Nephron progenitor cell (in vitro differentiated cells): Measurements from ENCODE around the gene DPP3.
"Not testable (repeated sequence)": the region's sequence is repeated elsewhere in the genome, so short reads cannot be mapped to it uniquely, and the experiment has no call there.

Source experiments
- DNase-seq: peaks from one replicate; pipeline ENCODE4 v3.0.0; 2021
- H3K27ac Mint-ChIP-seq: 2 replicates; pipeline ENCODE4 v1.8.0; 2021; ENCODE audit warnings: mild to moderate bottlenecking, moderate library complexity, mixed read lengths
- H3K27me3 Mint-ChIP-seq: 2 replicates; pipeline ENCODE4 v1.8.0; 2021; ENCODE audit warnings: mild to moderate bottlenecking, low read depth, mixed read lengths; ENCODE audit not compliant: poor library complexity
- H3K36me3 Mint-ChIP-seq: 2 replicates; pipeline ENCODE4 v1.8.0; 2021; ENCODE audit warnings: low read depth, mixed read lengths
- H3K4me1 Mint-ChIP-seq: 2 replicates; pipeline ENCODE4 v1.8.0; 2021; ENCODE audit warnings: mixed read lengths
- H3K4me3 Mint-ChIP-seq: 2 replicates; pipeline ENCODE4 v1.8.0; 2021; ENCODE audit warnings: mild to moderate bottlenecking, moderate library complexity, mixed read lengths
- H3K9me3 Mint-ChIP-seq: 2 replicates; pipeline ENCODE4 v1.8.0; 2021; ENCODE audit warnings: mild to moderate bottlenecking, moderate library complexity, mixed read lengths
- CTCF ChIP-seq: fragments of 200-600 bp; sonication (generic); IDR thresholded peaks from 2 replicates; pipeline ENCODE4 v1.5.0; 2021; ENCODE audit warnings: antibody characterized with exemption

Gene DPP3

GRCh38 chr11:66480117-66480938 lies at the start of gene DPP3:
Gene DPP3 (plus strand): TSS chr11:66480434. CDS start chr11:66482201, 1,767 bp downstream.
- TF ChIP-seq CTCF, result no peak
- peaks cover 40% of the 10 kb centered on the region for H3K4me1 Mint-ChIP-seq
- peak; percentile 98 for DNase-seq
- no peaks in the 10 kb centered on the region for H3K9me3 Mint-ChIP-seq
- H3K27me3 Mint-ChIP-seq, result peaks cover 3% of the 10 kb centered on the region
- H3K4me3 Mint-ChIP-seq, result peak within 1 kb of the TSS; percentile 95
- no peaks in the 10 kb centered on the region for H3K36me3 Mint-ChIP-seq
- H3K27ac Mint-ChIP-seq, result peak within 1 kb of the TSS; percentile 69

GRCh38 chr11:66431287-66431686 lies 48.9 kb upstream of the DPP3 start:
- H3K4me1 Mint-ChIP-seq, H3K27ac Mint-ChIP-seq, H3K4me3 Mint-ChIP-seq, H3K27me3 Mint-ChIP-seq, H3K9me3 Mint-ChIP-seq, DNase-seq: not testable (repeated sequence)
- peaks cover 31% of the 10 kb centered on the region for H3K36me3 Mint-ChIP-seq

- H3K9me3 Mint-ChIP-seq, H3K4me3 Mint-ChIP-seq, DNase-seq, H3K27me3 Mint-ChIP-seq, H3K27ac Mint-ChIP-seq, H3K4me1 Mint-ChIP-seq: not testable (repeated sequence)
- peaks cover 38% of the 10 kb centered on the region for H3K36me3 Mint-ChIP-seq
Measured at GRCh38 chr11:66431871-66432329, 48.3 kb upstream of the DPP3 start.

- H3K36me3 Mint-ChIP-seq, result peaks cover 40% of the 10 kb centered on the region
- H3K4me1 Mint-ChIP-seq, result peaks cover 5% of the 10 kb centered on the region
- no peak for DNase-seq
- H3K27ac Mint-ChIP-seq, result no peak overlapping the region
- no peak for TF ChIP-seq CTCF
- no peaks in the 10 kb centered on the region for H3K27me3 Mint-ChIP-seq
- no peak overlapping the region for H3K4me3 Mint-ChIP-seq
- H3K9me3 Mint-ChIP-seq, result no peaks in the 10 kb centered on the region
Measured at GRCh38 chr11:66432597-66432996, 47.6 kb upstream of the DPP3 start.

GRCh38 chr11:66437979-66438503 lies 42.2 kb upstream of the DPP3 start:
- peaks cover 13% of the 10 kb centered on the region for H3K4me1 Mint-ChIP-seq
- TF ChIP-seq CTCF, result no peak
- H3K36me3 Mint-ChIP-seq, result peaks cover 30% of the 10 kb centered on the region
- peaks cover 4% of the 10 kb centered on the region for H3K27me3 Mint-ChIP-seq
- peak overlapping the region; percentile 49 for H3K27ac Mint-ChIP-seq
- H3K4me3 Mint-ChIP-seq, result peak overlapping the region; percentile 96
- DNase-seq, result no peak
- H3K9me3 Mint-ChIP-seq, result peaks cover 3% of the 10 kb centered on the region

- Mint-ChIP-seq H3K27ac (peak within 1 kb of the TSS; percentile 99), H3K9me3 (peaks cover 10% of the 10 kb centered on the region), H3K27me3 (peaks cover 6% of the 10 kb centered on the region), H3K4me3 (peak within 1 kb of the TSS; percentile 96), H3K4me1 (peaks cover 13% of the 10 kb centered on the region), H3K36me3 (peaks cover 26% of the 10 kb centered on the region)
- peak; percentile 48 for TF ChIP-seq CTCF
- DNase-seq, result peak; percentile 89
Measured at GRCh38 chr11:66438504-66439466, 41.4 kb upstream of the DPP3 start, which contains the start of gene MRPL11. Gene MRPL11 (minus strand): TSS chr11:66438848. CDS start chr11:66438754, 94 bp downstream.

- H3K27ac Mint-ChIP-seq, H3K27me3 Mint-ChIP-seq, DNase-seq, H3K4me3 Mint-ChIP-seq: not testable (repeated sequence)
- peaks cover 13% of the 10 kb centered on the region for H3K4me1 Mint-ChIP-seq
- H3K9me3 Mint-ChIP-seq, result peaks cover 17% of the 10 kb centered on the region
- peaks cover 19% of the 10 kb centered on the region for H3K36me3 Mint-ChIP-seq
Measured at GRCh38 chr11:66440101-66440939, 39.9 kb upstream of the DPP3 start.

- H3K4me3 Mint-ChIP-seq, H3K27me3 Mint-ChIP-seq, DNase-seq, H3K27ac Mint-ChIP-seq: not testable (repeated sequence)
- Mint-ChIP-seq H3K9me3 (peaks cover 17% of the 10 kb centered on the region), H3K36me3 (peaks cover 13% of the 10 kb centered on the region), H3K4me1 (peaks cover 13% of the 10 kb centered on the region)
Measured at GRCh38 chr11:66440940-66441282, 39.3 kb upstream of the DPP3 start.
